AG04449 (cell line): ENCODE measurements around the gene TMEM214.

Experiments
- CTCF ChIA-PET: fragments of 350-600 bp; formaldehyde crosslinking; extraction: SDS; loops from one replicate; lab custom pipeline; 2021; ENCODE audit warnings: antibody characterized with exemption; lab: Yijun Ruan, JAX
- POLR2A ChIA-PET: fragments of 400-600, 350-600 bp; formaldehyde crosslinking; extraction: SDS; loops from one replicate; lab custom pipeline; 2020; ENCODE audit warnings: antibody characterized with exemption, inconsistent platforms; lab: Yijun Ruan, JAX
- DNase-seq: peaks from one replicate; pipeline ENCODE4 v3.0.0-alpha.2; 2010; ENCODE audit warnings: low read depth, low spot score
- H3K4me3 ChIP-seq: 2 replicates; pipeline ENCODE4 v1.5.1; 2011; ENCODE audit warnings: low read depth, mild to moderate bottlenecking, control low read depth, low read length
- TF ChIP-seq, protein P1 (sequence below): IDR thresholded peaks from one replicate; pipeline ENCODE4 v1.5.1; 2011; ENCODE audit warnings: mild to moderate bottlenecking, moderate library complexity, low read length, control low read depth, inconsistent platforms; ENCODE audit not compliant: insufficient read depth; ENCODE audit errors: missing control alignments

TMEM214 gene

DNA sequence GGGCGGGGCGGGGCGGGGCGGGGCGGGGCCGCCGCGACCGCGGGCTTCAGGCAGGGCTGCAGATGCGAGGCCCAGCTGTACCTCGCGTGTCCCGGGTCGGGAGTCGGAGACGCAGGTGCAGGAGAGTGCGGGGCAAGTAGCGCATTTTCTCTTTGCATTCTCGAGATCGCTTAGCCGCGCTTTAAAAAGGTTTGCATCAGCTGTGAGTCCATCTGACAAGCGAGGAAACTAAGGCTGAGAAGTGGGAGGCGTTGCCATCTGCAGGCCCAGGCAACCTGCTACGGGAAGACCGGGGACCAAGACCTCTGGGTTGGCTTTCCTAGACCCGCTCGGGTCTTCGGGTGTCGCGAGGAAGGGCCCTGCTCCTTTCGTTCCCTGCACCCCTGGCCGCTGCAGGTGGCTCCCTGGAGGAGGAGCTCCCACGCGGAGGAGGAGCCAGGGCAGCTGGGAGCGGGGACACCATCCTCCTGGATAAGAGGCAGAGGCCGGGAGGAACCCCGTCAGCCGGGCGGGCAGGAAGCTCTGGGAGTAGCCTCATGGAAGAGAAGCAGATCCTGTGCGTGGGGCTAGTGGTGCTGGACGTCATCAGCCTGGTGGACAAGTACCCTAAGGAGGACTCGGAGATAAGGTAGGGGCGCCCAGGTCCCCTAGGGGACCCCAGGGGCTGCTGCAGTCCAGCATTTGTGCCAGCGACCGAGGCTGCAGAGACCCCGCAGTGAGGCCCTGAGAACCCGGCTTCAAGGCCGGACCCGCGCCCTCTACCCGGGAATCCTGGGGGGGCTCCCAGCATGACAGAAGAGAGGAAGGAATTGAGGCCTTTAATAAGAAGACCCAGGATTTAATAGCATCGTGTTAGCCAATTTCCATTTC lies 54.2 kb downstream of the TMEM214 start, which contains the start of gene KHK:
Gene KHK, plus strand, starts transcription at position 49 of the 870 bp plus-strand sequence. Its CDS starts 488 bp downstream, at position 537.
- CTCF ChIA-PET, result interaction anchor here (0.6 to 10.3 kb wide), 19 partner anchors 9 to 216 kb away, joined by 3 to 73 read pairs (median 7); partner anchors contain the start of genes AGBL5, EMILIN1 and TRIM54
- POLR2A ChIA-PET, result interaction anchor here (1.1 to 2.6 kb wide), 3 partner anchors 15 to 64 kb away, joined by 3 to 18 read pairs (median 6); partner anchors contain the start of genes AGBL5 and OST4
- peak within 1 kb of the TSS; percentile 46 for H3K4me3 ChIP-seq
- TF ChIP-seq, protein P1, sequence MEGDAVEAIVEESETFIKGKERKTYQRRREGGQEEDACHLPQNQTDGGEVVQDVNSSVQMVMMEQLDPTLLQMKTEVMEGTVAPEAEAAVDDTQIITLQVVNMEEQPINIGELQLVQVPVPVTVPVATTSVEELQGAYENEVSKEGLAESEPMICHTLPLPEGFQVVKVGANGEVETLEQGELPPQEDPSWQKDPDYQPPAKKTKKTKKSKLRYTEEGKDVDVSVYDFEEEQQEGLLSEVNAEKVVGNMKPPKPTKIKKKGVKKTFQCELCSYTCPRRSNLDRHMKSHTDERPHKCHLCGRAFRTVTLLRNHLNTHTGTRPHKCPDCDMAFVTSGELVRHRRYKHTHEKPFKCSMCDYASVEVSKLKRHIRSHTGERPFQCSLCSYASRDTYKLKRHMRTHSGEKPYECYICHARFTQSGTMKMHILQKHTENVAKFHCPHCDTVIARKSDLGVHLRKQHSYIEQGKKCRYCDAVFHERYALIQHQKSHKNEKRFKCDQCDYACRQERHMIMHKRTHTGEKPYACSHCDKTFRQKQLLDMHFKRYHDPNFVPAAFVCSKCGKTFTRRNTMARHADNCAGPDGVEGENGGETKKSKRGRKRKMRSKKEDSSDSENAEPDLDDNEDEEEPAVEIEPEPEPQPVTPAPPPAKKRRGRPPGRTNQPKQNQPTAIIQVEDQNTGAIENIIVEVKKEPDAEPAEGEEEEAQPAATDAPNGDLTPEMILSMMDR, result no peak
- no peak for DNase-seq

- CTCF ChIA-PET, result interaction anchor here (0.7 to 10.3 kb wide), 22 partner anchors 8 to 215 kb away, joined by 3 to 73 read pairs (median 4); partner anchors contain the start of genes AGBL5, EMILIN1 and TRIM54
- no peak overlapping the region for H3K4me3 ChIP-seq
- TF ChIP-seq, protein P1, result no peak
- no peak for DNase-seq
- POLR2A ChIA-PET, result interaction anchor here (0.9 to 2.6 kb wide), 2 partner anchors 16 to 38 kb away, joined by 3 to 18 read pairs; partner anchors contain the start of genes AGBL5 and OST4
Observed at GRCh38 chr2:27087823-27088410, 55.2 kb downstream of the TMEM214 start.

GRCh38 chr2:27088634-27089033 lies 55.9 kb downstream of the TMEM214 start:
- CTCF ChIA-PET, result interaction anchor here (0.7 to 10.3 kb wide), 13 partner anchors 8 to 214 kb away, joined by 3 to 73 read pairs (median 4); partner anchors contain the start of gene TRIM54
- H3K4me3 ChIP-seq, result no peak overlapping the region
- POLR2A ChIA-PET, result interaction anchor here (2.6 kb wide), 1 partner anchor 38 kb away, joined by 18 read pairs; the partner anchor contains the start of gene AGBL5
- DNase-seq, result no peak
- TF ChIP-seq, protein P1, result no peak

- ChIA-PET POLR2A (interaction anchor here (1.1 kb wide), 1 partner anchor 9 kb away, joined by 3 read pairs; no protein-coding TSS in a partner anchor), CTCF (interaction anchor here (0.7 to 10.3 kb wide), 12 partner anchors 7 to 214 kb away, joined by 3 to 73 read pairs (median 4); partner anchors contain the start of genes EMILIN1 and TRIM54)
- H3K4me3 ChIP-seq, result no peak overlapping the region
- no peak for DNase-seq
- TF ChIP-seq, protein P1, result no peak
Observed at GRCh38 chr2:27089111-27089954, 56.6 kb downstream of the TMEM214 start.
